Kidney (tissue), 14 donors: ENCODE data around the gene VPS4A. TPM values are rescaled to one million over a fixed set of nuclear protein-coding genes. Genes with fewer than 3 reads are reported as not detected.
A peak's percentile ranks its signal among the peaks of the same experiment; 100 is the strongest.

Source experiments
- DNase-seq, 5 donors: peaks; one replicate each; pipeline ENCODE4 v3.0.0-alpha.2; 2013 to 2020
- FAIRE-seq: peaks from 2 replicates; lab custom pipeline; 2012; peaks lifted over from hg19 to GRCh38; lab: Jason Lieb, UNC
- H3K27ac ChIP-seq, 2 donors: one replicate each; pipeline ENCODE4 v1.7.0; 2013; ENCODE audit warnings: low read depth in 2 of 2, low read length in 2 of 2, inconsistent platforms in 1 of 2
- H3K27me3 ChIP-seq: one replicate; pipeline ENCODE4 v1.7.1; 2013; ENCODE audit warnings: low read length, inconsistent platforms; ENCODE audit not compliant: control insufficient read depth, insufficient read depth
- H3K36me3 ChIP-seq, 3 donors: one replicate each; pipeline versions ENCODE4 v1.7.0 to v1.7.1; 2013; ENCODE audit warnings: low read length in 3 of 3, control low read depth in 1 of 3, inconsistent platforms in 1 of 3; ENCODE audit not compliant: insufficient read depth in 3 of 3, control insufficient read depth in 2 of 3
- H3K4me1 ChIP-seq, 3 donors: one replicate each; pipeline versions ENCODE4 v1.7.0 to v1.7.1; 2013; ENCODE audit warnings: low read length in 3 of 3, inconsistent platforms in 1 of 3, low read depth in 1 of 3; ENCODE audit not compliant: control insufficient read depth in 2 of 3, insufficient read depth in 2 of 3
- H3K4me3 ChIP-seq, 3 donors: one replicate each; pipeline versions ENCODE4 v1.7.0 to v1.8.1; 2013; ENCODE audit warnings: low read length in 3 of 3, control low read depth in 1 of 3, inconsistent platforms in 1 of 3
- H3K9ac ChIP-seq, 3 donors: one replicate each; pipeline versions ENCODE4 v1.7.0 to v1.7.1; 2013; ENCODE audit warnings: low read length in 3 of 3, control low read depth in 1 of 3, inconsistent platforms in 1 of 3
- H3K9me3 ChIP-seq, 3 donors: one replicate each; pipeline versions ENCODE4 v1.7.0 to v1.7.1; 2013; ENCODE audit warnings: low read length in 3 of 3, control low read depth in 1 of 3, inconsistent platforms in 1 of 3; ENCODE audit not compliant: control insufficient read depth in 2 of 3, insufficient read depth in 1 of 3
- intact Hi-C: fragments of 100-400 bp; cut with DNase I; formaldehyde crosslinking; loops from one replicate; pipeline ENCODE4 v1.11.1; 2022
- polyA plus RNA-seq: library from polyadenylated mRNA; stranded (reverse); fragments of 350-450 nt; fragmentation: Illumina TruSeq; extraction: RNeasy Lipid Tissue Mini Kit (QIAGEN cat#74804); gene quantifications from one replicate; pipeline ENCODE4 v1.2.3, GENCODE V29; 2014; ENCODE audit warnings: low read depth, low replicate concordance; ENCODE audit not compliant: insufficient read depth
- total RNA-seq: library from RNA; stranded (reverse); fragmentation: NEBNext Ultra II Directional; extraction: Animal tissue kit (Norgen Biotek cat#: 25700); gene quantifications from one replicate; pipeline ENCODE4 v1.2.1, GENCODE V29; 2021
- TF ChIP-seq, protein P1 (sequence below): IDR thresholded peaks from 3 replicates; pipeline ENCODE4 v1.5.1; 2012; ENCODE audit warnings: mild to moderate bottlenecking, moderate library complexity, borderline replicate concordance; ENCODE audit not compliant: insufficient read depth; ENCODE audit errors: extremely low read depth
- donor health status: control.
- donor health status: control.
- donor health status: control.
- donor health status: control.
- donor health status: control.
- donor health status: DM: yes; HTN: yes; CAD: no.
- donor health status: Normal renal cell carcinoma (clear cell type).

Gene VPS4A
- total and polyA plus RNA-seq, 2 donors from 2014 or later, result 38.6 to 62.1 TPM

DNA sequence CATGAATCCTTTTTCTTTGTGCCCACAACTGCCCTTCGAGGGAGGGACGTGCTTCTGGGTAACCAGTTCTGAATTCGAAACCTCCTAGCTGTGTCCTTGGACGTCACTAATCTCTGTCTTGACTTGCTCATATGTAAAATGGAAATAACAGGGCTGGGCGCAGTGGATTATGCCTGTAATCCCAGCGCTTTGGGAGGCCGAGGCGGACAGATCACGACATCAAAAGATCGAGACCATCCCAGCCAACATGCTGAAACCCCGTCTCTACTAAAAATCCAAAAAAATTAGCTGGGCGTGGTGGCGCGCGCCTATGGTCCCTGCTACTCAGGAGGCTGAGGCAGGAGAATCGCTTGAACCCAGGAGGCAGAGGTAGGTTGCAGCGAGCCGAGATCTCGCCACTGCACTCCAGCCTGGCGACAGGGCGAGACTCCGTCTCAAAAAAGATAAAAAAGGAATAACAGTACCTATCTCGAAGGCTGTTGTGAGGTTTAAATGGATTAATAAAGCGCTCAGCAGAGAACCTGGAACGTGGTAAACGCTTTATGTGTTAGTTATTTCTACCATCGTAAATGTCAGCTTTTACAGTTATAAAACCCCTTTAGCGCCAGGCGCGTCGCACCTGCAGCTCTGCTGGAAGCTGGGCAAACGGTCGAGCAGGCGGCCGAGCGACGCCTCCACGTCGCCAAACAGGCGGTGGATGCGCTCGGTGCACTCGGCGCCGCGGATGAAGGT is 27.6 kb downstream of the VPS4A start:
- no peaks in the 10 kb centered on the region for H3K9me3 ChIP-seq
- peak overlapping the region; percentile 69 to 86 (median 75) for H3K4me3 ChIP-seq
- intact Hi-C loops, result no loop called here
- H3K27me3 ChIP-seq, result no peaks in the 10 kb centered on the region
- no peak for FAIRE-seq
- peak overlapping the region; percentile 60 to 90 (median 80) for H3K9ac ChIP-seq
- peak in 1 of 5 donors; percentile 18 for DNase-seq
- H3K4me1 ChIP-seq, result peaks cover 4 to 14% (median 9%) of the 10 kb centered on the region in 3 donors
- H3K27ac ChIP-seq, result peak overlapping the region; percentile 74 to 82
- H3K36me3 ChIP-seq, result peaks cover 3 to 39% (median 21%) of the 10 kb centered on the region in 3 donors
- TF ChIP-seq, protein P1, sequence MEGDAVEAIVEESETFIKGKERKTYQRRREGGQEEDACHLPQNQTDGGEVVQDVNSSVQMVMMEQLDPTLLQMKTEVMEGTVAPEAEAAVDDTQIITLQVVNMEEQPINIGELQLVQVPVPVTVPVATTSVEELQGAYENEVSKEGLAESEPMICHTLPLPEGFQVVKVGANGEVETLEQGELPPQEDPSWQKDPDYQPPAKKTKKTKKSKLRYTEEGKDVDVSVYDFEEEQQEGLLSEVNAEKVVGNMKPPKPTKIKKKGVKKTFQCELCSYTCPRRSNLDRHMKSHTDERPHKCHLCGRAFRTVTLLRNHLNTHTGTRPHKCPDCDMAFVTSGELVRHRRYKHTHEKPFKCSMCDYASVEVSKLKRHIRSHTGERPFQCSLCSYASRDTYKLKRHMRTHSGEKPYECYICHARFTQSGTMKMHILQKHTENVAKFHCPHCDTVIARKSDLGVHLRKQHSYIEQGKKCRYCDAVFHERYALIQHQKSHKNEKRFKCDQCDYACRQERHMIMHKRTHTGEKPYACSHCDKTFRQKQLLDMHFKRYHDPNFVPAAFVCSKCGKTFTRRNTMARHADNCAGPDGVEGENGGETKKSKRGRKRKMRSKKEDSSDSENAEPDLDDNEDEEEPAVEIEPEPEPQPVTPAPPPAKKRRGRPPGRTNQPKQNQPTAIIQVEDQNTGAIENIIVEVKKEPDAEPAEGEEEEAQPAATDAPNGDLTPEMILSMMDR, result no peak

DNA sequence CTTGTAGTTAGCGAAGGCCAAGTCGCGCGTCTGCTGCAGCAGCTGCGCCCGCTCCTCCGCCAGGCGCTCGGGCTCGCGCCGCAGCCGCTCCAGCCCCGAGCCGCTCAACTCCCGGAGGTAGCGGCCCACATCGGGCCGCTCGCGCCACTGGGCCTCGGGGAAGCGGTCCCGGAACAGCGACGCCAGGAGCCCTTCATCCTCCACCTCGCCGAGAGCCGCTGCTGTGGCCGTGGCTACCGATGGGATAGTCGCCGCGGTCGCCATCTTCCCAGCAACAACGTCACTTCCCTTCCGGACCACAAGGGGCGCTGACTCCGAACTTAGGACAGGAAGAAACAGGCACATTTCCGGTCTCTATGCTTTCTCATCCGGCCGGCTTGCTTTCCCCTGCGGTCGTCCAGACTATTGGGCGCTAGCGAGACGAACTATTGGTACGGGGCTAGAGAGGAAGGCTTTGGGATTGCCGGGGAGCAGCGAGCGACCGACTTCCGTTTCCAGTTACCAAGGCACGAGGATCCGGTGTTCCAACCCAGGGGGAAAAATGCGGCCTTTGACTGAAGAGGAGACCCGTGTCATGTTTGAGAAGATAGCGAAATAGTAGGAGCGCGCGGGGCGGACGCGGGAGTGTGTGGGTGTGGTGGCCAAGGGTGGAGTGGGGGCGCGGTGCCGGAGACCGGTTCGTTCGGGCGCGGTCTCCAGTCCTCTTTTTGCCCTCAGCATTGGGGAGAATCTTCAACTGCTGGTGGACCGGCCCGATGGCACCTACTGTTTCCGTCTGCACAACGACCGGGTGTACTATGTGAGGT is 28.3 kb downstream of the VPS4A start, which contains the start of the genes COG8 and NIP7:
TSS of gene COG8 (minus strand) at position 276 of the 806 bp plus-strand sequence. CDS start at position 264, 12 bp downstream.
TSS of gene NIP7 (plus strand) at position 484 of the 806 bp plus-strand sequence. CDS start at position 542, 58 bp downstream.
- peak; percentile 78 for FAIRE-seq
- peaks cover 4 to 14% (median 9%) of the 10 kb centered on the region in 3 donors for H3K4me1 ChIP-seq
- peak; percentile 97 to 99 (median 98) for DNase-seq
- no peaks in the 10 kb centered on the region for H3K9me3 ChIP-seq
- H3K27ac ChIP-seq, result peak within 1 kb of the TSS; percentile 74 to 82
- peak within 1 kb of the TSS; percentile 69 to 86 (median 75) for H3K4me3 ChIP-seq
- H3K36me3 ChIP-seq, result peaks cover 3 to 32% (median 13%) of the 10 kb centered on the region in 3 donors
- TF ChIP-seq, protein P1, result peak; percentile 93
- H3K9ac ChIP-seq, result peak within 1 kb of the TSS; percentile 80 to 90 (median 85)
- intact Hi-C loops, result no loop called here
- no peaks in the 10 kb centered on the region for H3K27me3 ChIP-seq

DNA sequence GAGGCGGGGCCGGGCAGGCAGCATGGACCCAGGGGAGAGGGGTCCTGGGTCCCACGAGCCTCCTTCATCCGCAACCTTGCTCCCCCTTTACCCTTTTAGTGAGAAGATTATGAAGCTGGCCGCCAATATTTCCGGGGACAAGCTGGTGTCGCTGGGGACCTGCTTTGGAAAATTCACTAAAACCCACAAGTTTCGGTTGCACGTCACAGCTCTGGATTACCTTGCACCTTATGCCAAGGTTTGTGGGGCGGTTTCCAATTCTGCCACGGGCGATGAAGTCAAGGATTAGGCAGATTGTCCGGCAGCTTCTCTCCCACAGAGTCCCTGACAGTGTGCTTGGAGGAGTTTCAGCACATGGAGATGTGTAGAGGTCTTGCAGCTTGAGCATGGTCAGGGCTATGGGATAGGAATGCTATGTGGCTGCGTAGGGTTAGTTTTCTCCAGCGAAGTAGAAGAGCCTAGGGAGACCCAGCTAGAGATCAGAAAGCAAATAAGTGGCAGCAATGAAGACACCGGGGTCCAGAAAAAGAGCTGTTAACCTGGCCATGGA is 29.0 kb downstream of the VPS4A start:
- no peak for DNase-seq
- Histone ChIP-seq H3K27me3 (no peaks in the 10 kb centered on the region), H3K4me1 (peaks cover 4 to 14% (median 9%) of the 10 kb centered on the region in 3 donors), H3K9me3 (no peaks in the 10 kb centered on the region), H3K4me3 (peak overlapping the region; percentile 69 to 86 (median 75)), H3K36me3 (peaks cover 0 to 25% (median 7%) of the 10 kb centered on the region in 3 donors), H3K27ac (peak overlapping the region; percentile 17 to 82), H3K9ac (peak overlapping the region; percentile 80 to 85 (median 85))
- TF ChIP-seq, protein P1, result no peak
- intact Hi-C loops, result no loop called here
- FAIRE-seq, result no peak
